Measurements from ENCODE around the gene PCDH18. TPM values are rescaled to one million over a fixed set of nuclear protein-coding genes. Genes with fewer than 3 reads are reported as not detected.
"Not testable (repeated sequence)": the region's sequence is repeated elsewhere in the genome, so short reads cannot be mapped to it uniquely, and the experiment has no call there.

Gene PCDH18
- total RNA-seq, 1 donor from 2014 or later, result not detected

DNA sequence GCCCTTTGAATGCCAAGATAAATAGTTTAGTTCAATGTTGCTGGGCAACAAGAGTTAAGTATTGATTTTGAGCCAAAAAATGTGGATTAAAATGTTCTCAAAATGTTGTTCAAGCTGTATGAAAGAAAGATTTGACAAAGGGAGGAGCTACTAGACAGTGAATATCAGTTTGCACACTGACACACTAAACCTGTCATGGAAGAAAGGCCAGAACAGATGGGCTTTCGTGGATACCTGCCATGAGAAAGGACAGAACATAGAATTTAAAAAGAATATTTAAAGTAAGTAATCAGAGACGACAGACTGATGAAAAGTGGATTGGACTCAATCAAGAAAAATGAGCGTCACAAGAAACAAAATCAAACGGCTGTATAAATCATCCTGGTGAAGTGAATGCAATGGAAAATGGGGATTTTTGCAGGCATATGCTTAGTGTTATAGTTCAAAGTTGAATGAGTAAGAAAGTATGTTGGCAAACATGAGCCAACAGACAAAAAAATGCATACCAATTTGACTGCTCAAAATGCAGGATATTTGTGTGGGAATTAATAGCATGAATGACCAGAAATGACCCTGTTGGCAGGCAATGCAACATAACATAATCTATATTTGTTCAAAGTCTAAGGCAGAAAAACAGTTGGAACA is 7.4 kb downstream of the PCDH18 start:
- DNase-seq (ENCODE audit: low spot score), result no peak
- Mint-ChIP-seq H3K27me3 (ENCODE audit: low read depth) (no peaks in the 10 kb centered on the region), H3K4me1 (ENCODE audit: low read depth) (no peaks in the 10 kb centered on the region), H3K4me3 (ENCODE audit: low read depth) (no peak overlapping the region), H3K27ac (no peak overlapping the region), H3K36me3 (ENCODE audit: low read depth) (no peaks in the 10 kb centered on the region), H3K9me3 (no peaks in the 10 kb centered on the region)
- intact Hi-C loops (cut with micrococcal nuclease), result no loop called here

DNA sequence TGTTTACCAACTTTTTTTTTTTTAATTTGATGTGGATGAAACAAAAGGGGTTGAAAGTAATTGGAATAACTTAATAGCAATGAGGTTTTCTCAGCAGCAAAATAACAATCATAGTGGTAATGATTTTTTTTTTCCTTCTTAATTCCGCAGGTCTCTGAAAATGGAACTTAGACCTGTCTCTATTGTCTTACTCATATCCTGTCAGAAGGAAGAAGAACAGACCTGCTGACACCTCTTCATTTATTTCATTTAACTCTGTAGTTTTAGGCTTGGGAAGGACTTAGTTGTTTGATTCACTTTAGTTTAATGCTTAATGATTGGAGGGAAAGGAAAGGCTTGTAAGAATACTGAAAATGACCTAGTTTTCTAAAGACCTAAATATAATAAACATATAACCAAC is 9.0 kb downstream of the PCDH18 start:
- no peak overlapping the region for H3K27ac Mint-ChIP-seq
- H3K9me3 Mint-ChIP-seq, result no peaks in the 10 kb centered on the region
- H3K36me3 Mint-ChIP-seq (ENCODE audit: low read depth), result no peaks in the 10 kb centered on the region
- no peaks in the 10 kb centered on the region for H3K4me1 Mint-ChIP-seq (ENCODE audit: low read depth)
- DNase-seq (ENCODE audit: low spot score), result no peak
- no peaks in the 10 kb centered on the region for H3K27me3 Mint-ChIP-seq (ENCODE audit: low read depth)
- H3K4me3 Mint-ChIP-seq (ENCODE audit: low read depth), result no peak overlapping the region
- intact Hi-C loops (cut with micrococcal nuclease), result no loop called here

DNA sequence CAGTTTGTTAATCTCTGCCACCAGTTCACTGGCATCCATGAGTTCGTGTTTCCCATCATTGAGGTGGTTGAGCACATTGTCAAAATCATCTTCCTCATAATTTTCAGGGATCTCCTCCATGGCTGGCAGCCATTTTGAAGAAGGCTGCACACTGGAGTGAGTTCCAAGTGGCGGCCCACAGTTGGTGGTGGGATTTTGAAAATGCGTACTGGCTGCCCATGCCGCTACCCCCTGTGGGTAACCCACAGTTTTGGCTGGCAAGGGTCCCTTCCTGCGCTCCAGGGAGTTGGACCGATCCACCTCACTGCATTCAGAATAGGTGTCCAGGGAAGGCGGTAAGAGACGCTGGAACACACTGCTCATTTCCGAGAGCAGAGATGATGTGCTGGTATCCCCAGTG is 11.2 kb downstream of the PCDH18 start:
- DNase-seq (ENCODE audit: low spot score), result no peak
- no peaks in the 10 kb centered on the region for H3K9me3 Mint-ChIP-seq
- no peaks in the 10 kb centered on the region for H3K36me3 Mint-ChIP-seq (ENCODE audit: low read depth)
- intact Hi-C loops (cut with micrococcal nuclease), result no loop called here
- H3K27ac Mint-ChIP-seq, result no peak overlapping the region
- H3K4me3 Mint-ChIP-seq (ENCODE audit: low read depth), result no peak overlapping the region
- no peaks in the 10 kb centered on the region for H3K27me3 Mint-ChIP-seq (ENCODE audit: low read depth)
- no peaks in the 10 kb centered on the region for H3K4me1 Mint-ChIP-seq (ENCODE audit: low read depth)

DNA sequence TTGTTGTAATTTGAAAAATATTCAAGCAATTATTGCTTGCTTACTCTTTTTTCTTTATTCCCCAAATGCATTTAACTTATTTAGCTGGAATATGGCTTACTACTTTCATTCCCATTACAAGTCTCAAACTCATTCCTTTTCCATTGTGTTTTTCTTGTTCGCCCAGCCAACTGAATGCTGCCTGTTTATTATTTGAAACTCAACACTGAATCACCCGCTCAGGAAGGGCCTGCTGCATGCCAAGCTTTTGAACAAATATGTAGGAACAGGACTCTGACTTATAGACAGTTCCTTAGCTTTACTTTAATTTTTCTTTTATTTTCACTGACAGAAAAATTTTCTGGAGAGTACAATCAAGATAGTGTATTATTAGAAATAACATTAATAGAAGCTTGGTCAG is 12.9 kb downstream of the PCDH18 start:
- no peak for DNase-seq (ENCODE audit: low spot score)
- intact Hi-C loops (cut with micrococcal nuclease), result no loop called here
- no peak overlapping the region for H3K4me3 Mint-ChIP-seq (ENCODE audit: low read depth)
- no peaks in the 10 kb centered on the region for H3K4me1 Mint-ChIP-seq (ENCODE audit: low read depth)
- no peak overlapping the region for H3K27ac Mint-ChIP-seq
- H3K36me3 Mint-ChIP-seq (ENCODE audit: low read depth), result no peaks in the 10 kb centered on the region
- H3K27me3 Mint-ChIP-seq (ENCODE audit: low read depth), result no peaks in the 10 kb centered on the region
- H3K9me3 Mint-ChIP-seq, result no peaks in the 10 kb centered on the region

DNA sequence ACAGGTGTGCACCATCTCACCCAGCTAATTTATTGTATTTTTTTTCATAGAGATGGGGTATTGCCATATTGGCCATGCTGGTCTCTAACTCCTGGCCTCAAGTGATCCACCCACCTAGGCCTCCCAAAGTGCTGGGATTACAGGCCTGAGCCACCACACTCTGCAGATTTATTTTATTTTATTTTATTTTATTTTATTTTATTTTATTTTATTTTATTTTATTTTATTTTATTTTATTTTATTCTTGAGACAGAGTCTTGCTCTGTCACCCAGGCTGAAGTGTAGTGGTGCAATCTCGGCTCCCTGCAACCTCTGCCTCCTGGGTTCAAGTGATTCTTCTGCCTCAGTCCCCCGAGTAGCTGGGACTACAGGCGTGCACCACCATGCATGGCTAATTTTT is 15.0 kb downstream of the PCDH18 start:
- H3K9me3 Mint-ChIP-seq; intact Hi-C loops (cut with micrococcal nuclease); DNase-seq (ENCODE audit: low spot score): not testable (repeated sequence)

DNA sequence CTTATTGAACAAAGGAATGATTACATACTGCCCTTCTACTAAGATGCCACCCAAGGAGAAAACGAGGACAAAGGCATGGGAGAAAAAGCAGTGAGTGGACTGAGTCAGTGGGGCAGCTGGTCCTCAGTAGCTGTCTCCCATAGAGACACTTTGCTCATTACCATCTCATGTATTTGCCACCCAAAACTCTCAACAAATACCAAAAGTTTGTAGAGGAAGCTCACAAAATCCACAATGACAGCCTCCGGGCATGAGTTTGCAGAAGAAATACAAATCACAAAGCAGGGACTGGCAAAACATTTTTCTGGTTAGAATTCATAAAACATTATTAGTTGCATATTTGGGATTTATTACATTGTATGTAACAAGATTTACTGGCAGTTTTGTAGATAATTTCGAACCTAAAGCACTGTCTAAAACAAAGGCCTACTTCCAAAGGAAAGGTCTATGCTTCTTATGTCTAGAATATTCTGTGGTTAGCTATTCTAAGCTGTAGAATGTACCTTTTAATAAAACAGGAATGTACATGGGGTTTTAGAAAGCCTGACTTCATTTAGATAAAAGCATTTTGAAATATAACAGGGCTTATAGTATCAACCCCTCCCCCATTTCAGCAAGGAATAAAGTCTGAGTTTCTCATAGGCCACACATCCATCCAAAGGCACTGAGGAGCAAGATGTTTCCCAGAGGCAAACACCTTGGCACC is 17.7 kb downstream of the PCDH18 start:
- intact Hi-C loops (cut with micrococcal nuclease), result no loop called here
- Mint-ChIP-seq H3K9me3 (no peaks in the 10 kb centered on the region), H3K27ac (no peak overlapping the region), H3K4me3 (ENCODE audit: low read depth) (no peak overlapping the region), H3K36me3 (ENCODE audit: low read depth) (no peaks in the 10 kb centered on the region), H3K4me1 (ENCODE audit: low read depth) (no peaks in the 10 kb centered on the region), H3K27me3 (ENCODE audit: low read depth) (no peaks in the 10 kb centered on the region)
- no peak for DNase-seq (ENCODE audit: low spot score)

More for the DNA sequence above, 15.0 kb downstream of the PCDH18 start:
- not testable (repeated sequence) for H3K4me1 Mint-ChIP-seq (ENCODE audit: low read depth); H3K27me3 Mint-ChIP-seq (ENCODE audit: low read depth); H3K4me3 Mint-ChIP-seq (ENCODE audit: low read depth); H3K36me3 Mint-ChIP-seq (ENCODE audit: low read depth); H3K27ac Mint-ChIP-seq

DNA sequence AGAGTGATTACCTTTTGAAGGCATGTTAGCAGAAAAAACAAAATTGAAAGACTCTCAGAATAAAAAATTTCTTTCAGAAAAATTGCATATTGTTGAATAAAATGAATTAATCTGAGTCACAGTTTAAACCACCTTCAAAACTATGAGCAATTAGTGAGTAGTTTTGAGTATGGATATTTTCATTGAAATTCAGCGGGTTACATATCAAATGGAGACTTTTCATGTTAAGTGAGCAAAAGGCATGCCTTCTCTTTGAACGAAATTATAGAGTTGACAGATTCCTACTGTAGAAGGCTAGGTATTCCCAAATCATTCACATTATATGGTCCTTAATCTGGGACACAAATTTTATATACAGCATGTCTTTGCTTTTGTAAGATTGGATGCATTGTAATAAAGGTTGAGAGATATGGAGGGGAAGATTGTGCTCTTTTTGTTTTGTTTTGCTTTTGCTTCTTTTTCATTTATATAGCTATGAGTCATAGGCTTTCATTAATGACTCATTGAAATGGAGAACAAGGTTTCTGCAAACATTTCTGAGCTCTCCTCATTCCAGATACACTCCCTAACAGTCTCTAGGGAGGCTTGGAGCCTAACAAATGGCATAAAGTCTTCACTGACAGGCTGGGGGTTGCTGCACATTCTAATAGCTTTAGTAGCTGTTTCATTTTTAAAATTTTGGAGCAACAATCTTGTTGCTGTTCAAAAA is 21.6 kb downstream of the PCDH18 start:
- no peak overlapping the region for H3K27ac Mint-ChIP-seq
- no peaks in the 10 kb centered on the region for H3K27me3 Mint-ChIP-seq (ENCODE audit: low read depth)
- no peaks in the 10 kb centered on the region for H3K36me3 Mint-ChIP-seq (ENCODE audit: low read depth)
- H3K4me1 Mint-ChIP-seq (ENCODE audit: low read depth), result no peaks in the 10 kb centered on the region
- intact Hi-C loops (cut with micrococcal nuclease), result no loop called here
- H3K4me3 Mint-ChIP-seq (ENCODE audit: low read depth), result no peak overlapping the region
- H3K9me3 Mint-ChIP-seq, result no peaks in the 10 kb centered on the region
- DNase-seq (ENCODE audit: low spot score), result no peak

DNA sequence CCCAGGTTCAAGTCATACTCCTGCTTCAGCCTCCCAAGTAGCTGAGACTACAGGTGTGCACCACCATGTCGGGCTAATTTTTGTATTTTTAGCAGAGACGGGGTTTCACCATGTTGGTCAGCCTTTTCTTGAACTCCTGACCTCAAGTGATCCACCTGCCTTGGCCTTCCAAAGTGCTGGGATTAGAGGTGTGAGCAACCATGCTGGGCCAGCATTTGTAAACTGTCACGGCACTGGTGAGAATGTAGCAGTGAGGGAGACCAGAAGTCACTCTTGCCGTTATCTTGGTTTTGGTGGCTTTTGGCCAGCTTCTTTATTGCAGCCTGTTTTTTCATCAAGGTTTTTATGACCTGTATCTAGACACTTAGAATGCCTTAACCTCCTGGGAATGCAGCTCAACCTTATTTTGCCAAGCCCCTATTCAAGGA is 22.4 kb downstream of the PCDH18 start:
- Mint-ChIP-seq H3K27me3 (ENCODE audit: low read depth) (no peaks in the 10 kb centered on the region), H3K4me1 (ENCODE audit: low read depth) (no peaks in the 10 kb centered on the region), H3K27ac (no peak overlapping the region), H3K4me3 (ENCODE audit: low read depth) (no peak overlapping the region), H3K36me3 (ENCODE audit: low read depth) (no peaks in the 10 kb centered on the region), H3K9me3 (no peaks in the 10 kb centered on the region)
- intact Hi-C loops (cut with micrococcal nuclease), result no loop called here
- DNase-seq (ENCODE audit: low spot score), result no peak

DNA sequence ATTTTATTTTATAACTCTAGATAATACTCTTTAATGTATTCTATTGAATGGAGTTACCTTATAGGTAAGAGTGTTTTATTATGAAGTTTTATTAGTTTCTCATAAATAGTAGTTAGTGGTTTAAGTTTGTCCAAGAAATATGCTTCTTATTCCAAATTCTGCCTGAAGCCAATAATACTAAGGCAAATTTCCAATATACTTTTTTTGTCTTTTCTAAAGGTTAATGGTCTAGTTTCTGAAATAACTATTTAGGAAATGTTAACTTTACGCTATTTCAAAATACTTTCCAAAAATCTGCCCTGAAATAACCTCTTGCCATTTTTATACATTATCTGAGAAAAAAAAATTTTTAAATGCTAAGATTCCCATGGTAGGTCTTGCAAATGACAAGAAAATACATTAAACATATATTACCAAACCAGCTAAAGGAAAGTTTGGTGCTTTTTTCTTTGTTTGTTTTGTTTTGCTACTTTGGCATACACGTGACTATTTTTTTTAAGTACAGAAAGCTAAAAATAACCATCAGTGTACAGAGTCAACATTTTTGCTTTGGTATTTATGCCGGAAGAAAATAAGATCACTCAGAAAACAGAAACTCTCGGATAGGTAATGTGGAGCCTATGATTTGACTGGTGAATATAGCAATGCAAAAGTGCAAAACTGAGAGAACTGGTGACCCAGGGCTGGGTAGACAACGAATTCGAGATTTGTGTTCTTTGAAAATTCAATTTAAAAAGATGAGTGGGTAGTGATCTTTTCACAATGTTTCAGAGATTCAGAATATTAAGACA is 29.8 kb downstream of the PCDH18 start:
- intact Hi-C loops (cut with micrococcal nuclease), result no loop called here
- no peaks in the 10 kb centered on the region for H3K9me3 Mint-ChIP-seq
- DNase-seq (ENCODE audit: low spot score), result no peak
- H3K27ac Mint-ChIP-seq, result no peak overlapping the region
- no peak overlapping the region for H3K4me3 Mint-ChIP-seq (ENCODE audit: low read depth)
- no peaks in the 10 kb centered on the region for H3K27me3 Mint-ChIP-seq (ENCODE audit: low read depth)
- no peaks in the 10 kb centered on the region for H3K36me3 Mint-ChIP-seq (ENCODE audit: low read depth)
- H3K4me1 Mint-ChIP-seq (ENCODE audit: low read depth), result no peaks in the 10 kb centered on the region

DNA sequence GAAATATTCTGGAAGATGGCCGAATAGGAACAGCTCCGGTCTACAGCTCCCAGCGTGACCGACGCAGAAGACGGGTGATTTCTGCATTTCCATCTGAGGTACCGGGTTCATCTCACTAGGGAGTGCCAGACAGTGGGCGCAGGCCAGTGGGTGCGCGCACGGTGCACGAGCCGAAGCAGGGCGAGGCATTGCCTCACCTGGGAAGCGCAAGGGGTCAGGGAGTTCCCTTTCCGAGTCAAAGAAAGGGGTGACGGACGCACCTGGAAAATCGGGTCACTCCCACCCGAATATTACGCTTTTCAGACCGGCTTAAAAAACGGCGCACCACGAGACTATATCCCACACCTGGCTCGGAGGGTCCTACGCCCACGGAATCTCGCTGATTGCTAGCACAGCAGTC is 36.0 kb downstream of the PCDH18 start:
- H3K4me3 Mint-ChIP-seq (ENCODE audit: low read depth); H3K36me3 Mint-ChIP-seq (ENCODE audit: low read depth); H3K4me1 Mint-ChIP-seq (ENCODE audit: low read depth); H3K9me3 Mint-ChIP-seq; DNase-seq (ENCODE audit: low spot score); intact Hi-C loops (cut with micrococcal nuclease); H3K27ac Mint-ChIP-seq; H3K27me3 Mint-ChIP-seq (ENCODE audit: low read depth): not testable (repeated sequence)

DNA sequence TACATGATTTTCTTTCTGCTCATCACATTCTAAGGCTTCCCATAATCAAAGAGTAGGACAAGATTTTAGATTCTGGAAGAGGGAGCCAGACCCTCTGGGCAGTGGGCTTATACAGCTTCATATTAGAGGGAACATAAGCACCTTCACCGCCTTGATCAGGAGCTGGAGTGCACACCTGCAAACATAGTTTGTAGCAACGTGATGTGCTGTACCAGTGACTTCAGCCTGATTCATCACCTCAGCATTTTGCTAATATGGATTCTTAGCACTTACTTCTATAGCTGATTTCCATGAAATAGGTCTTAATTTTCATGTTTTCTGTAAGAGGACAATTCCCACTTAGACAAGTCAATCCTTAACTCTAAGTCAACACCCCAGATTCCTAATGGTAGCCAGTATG is 36.7 kb downstream of the PCDH18 start:
- Mint-ChIP-seq H3K27ac (no peak overlapping the region), H3K36me3 (ENCODE audit: low read depth) (no peaks in the 10 kb centered on the region), H3K27me3 (ENCODE audit: low read depth) (no peaks in the 10 kb centered on the region), H3K4me3 (ENCODE audit: low read depth) (no peak overlapping the region), H3K9me3 (peaks cover 3% of the 10 kb centered on the region), H3K4me1 (ENCODE audit: low read depth) (no peaks in the 10 kb centered on the region)
- intact Hi-C loops (cut with micrococcal nuclease), result no loop called here
- DNase-seq (ENCODE audit: low spot score), result no peak

DNA sequence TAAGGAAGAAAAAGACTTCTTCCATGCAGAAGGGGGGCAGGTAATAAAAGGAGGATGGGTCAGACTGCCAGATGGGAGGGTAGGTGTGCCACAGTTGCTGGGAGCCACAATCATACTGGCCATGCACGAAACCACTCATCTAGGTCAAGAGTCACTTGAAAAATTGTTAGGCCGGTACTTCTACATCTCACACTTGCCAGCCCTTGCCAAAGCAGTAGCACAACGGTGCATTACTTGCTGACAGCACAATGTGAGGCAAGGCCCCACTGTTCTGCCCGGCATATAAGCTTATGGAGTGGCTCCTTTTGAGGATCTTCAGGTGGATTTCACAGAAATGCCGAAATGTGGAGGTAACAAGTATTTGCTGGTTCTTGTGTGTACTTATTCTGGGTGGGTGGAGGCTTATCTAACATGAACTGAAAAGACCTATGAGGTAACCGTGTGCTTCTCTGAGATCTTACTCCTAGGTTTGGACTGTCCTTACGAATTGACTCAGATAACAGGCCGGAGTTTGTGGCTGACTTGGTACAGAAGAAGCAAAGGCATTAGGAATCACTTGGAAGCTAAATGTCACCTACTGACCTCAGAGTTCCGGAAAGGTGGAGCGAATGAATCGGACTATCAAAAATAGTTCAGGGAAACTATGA is 48.9 kb downstream of the PCDH18 start:
- H3K27ac Mint-ChIP-seq; H3K4me3 Mint-ChIP-seq (ENCODE audit: low read depth); intact Hi-C loops (cut with micrococcal nuclease); H3K27me3 Mint-ChIP-seq (ENCODE audit: low read depth); H3K36me3 Mint-ChIP-seq (ENCODE audit: low read depth); H3K9me3 Mint-ChIP-seq; DNase-seq (ENCODE audit: low spot score); H3K4me1 Mint-ChIP-seq (ENCODE audit: low read depth): not testable (repeated sequence)

Measured in activated T-helper 2 cell treated with anti-CD3 and anti-CD28 coated beads, Interferon-gamma antibody, Interleukin-2, Interleukin-4, amounts not matched to agents 10 μg/mL and 5 μg/mL and 100 μg/mL, durations not matched to agents 14 hours and 24 hours and 36 hours (primary cell).